GM11168 (cell line): ENCODE measurements around the gene SNRPE.

Source experiments
- in situ Hi-C: fragments of 300-500 bp; cut with MboI; formaldehyde crosslinking; loops from one replicate; pipeline ENCODE4 v1.12.0; 2022; ENCODE audit warnings: low sequenced_read_pairs; ENCODE audit not compliant: unreplicated experiment

The SNRPE gene

DNA sequence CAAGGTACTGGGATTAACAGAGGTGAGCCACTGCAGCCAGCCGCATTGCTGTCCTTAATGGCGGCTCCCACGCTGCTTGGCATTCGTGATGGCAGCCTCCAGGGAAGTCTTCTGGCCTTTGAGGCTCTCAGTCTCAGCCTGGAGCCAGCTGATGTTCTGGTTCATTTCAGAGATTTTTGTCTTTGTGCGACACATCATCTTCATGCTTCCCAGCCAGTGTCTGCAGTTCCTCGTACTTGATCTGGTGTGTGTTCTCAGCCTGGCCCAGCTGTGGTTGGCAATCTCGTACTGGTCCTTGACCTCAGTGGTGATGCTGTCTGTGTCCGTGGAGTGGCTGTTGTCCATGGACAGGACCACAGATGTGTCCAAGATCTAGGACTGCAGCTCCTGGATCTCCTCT, 11.7 kb downstream of the SNRPE start:
- in situ Hi-C loops = no loop called here

DNA sequence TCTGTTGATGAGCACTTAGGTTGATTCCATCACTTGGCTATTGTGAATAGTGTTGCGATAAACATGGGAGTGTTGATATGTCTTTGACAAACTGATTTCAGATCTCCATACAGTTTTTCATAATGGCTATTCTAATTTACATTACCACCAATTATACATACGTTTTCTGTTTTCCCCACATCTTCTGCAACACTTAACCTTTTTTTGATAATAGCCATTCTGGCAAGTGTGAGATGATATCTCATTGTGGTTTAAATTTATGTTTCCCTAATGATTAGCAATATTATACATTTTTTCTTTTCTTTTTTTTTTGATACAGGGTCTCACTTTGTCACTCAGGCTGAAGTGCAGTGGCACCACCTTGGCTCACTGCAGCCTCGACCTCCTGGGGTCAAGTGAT, 17.0 kb downstream of the SNRPE start:
- in situ Hi-C loops = no loop called here

DNA sequence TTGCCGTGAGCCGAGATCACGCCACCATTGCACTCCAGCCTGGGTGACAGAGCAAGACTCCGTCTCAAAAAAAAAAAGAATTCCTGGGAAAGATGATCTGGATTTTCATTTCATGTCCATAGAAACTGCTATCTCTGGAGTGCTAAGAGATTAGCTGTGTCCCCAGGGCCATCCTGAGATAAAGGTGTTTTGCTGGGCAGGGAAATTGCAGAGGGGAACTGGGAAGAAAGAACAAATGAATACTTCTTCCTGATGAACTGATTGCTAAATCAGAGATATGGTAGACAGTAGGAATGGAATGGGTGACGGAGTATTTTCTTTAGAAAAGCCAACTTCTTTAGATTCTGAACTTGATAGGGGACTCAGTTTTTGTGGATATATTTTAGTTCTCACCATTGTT, 19.2 kb downstream of the SNRPE start:
- in situ Hi-C loops = no loop called here

DNA sequence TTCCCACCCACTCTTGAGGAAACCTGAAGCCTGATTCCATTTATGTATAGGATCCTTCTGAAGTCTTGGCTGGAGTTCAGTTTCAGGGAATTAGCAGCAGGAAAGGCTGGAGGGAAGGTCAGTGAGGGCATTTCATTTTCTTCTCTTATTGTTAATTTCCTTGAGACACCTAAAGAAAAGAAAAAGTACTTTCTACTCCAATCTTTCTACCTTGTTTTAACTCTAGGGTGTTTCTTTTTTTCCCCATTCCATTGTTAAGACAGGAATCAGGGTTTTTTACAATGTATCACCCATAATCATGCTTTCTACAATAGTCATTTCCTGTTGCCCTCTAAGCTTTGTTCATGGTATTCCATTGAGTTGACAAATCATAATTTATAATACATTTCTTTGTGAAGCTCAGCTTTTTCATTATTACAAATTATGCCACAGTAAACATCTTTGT, 27.4 kb downstream of the SNRPE start:
- in situ Hi-C loops = no loop called here

DNA sequence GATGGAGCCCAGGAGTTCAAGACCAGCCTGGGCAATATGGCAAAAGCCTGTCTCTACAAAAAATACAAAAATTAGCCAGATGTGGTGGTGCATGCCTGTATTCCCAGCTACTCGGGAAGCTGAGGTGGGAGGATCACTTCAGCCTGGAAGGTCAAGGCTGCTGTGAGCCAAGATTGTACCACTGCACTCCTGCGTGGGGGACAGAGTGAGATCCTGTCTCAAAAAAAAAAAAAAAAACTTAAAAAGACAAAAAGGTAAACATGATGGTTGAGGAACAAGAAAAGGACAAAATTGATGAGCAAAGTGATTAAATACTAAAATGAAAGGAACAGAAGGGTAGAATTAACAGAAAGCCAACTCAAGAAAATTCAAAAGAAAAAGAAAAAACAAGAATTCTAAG, 30.6 kb downstream of the SNRPE start:
- in situ Hi-C loops = no loop called here

- in situ Hi-C loops = no loop called here
Measured at GRCh38 chr1:203898458-203899352, 37.3 kb downstream of the SNRPE start.

DNA sequence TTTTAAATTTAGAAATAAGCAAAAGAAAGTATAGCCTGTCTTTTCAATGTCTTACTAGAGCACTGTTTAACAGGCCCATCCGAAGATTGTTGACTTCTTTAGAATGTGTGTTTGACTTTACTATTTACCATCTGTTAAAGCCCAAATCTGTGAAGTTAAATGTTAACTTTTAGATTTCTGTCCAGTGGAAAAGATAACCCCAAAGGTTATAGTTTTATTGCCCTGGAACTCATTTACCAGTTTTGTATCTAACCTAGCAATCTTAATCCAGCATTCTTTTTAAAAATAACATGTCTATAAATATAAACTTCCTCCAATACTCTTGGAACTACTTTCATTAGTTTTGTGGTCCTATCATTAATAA, 37.9 kb downstream of the SNRPE start:
- in situ Hi-C loops = no loop called here

DNA sequence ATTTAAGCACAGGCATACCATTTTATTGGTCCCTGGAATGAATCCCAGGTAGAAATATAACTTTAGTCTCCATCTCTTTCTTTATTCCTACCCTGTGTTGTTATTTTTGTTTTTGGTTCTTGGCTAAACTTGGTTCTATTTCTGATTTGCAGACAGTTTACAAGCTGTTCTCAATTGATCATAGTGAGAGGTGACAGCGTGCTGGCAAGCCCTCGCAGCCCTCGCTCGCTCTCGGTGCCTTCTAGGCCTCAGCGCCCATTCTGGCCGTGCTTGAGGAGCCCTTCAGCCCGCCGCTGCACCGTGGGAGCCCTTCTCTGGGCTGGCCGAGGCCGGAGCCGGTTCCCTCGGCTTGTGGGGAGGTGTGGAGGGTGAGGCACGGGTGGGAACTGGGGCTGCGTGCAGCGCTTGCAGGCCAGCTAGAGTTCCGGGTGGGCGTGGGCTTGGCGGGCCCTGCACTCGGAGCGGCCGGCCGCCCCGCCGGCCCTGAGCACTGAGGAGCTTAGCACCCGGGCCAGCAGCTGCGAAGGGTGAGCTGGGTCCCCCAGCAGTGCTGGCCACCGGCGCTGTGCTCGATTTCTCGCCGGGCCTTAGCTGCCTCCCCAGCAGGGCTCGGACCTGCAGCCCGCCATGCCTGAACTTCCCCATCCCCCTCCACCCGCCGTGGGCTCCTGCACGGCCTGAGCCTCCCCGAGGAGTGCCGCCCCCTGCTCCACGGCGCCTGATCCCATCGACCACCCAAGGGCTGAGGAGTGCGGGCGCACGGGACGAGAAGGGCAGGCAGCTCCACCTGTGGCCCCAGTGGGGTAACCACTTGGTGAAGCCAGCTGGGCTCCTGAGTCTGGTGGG, 38.7 kb downstream of the SNRPE start:
- in situ Hi-C loops = no loop called here

DNA sequence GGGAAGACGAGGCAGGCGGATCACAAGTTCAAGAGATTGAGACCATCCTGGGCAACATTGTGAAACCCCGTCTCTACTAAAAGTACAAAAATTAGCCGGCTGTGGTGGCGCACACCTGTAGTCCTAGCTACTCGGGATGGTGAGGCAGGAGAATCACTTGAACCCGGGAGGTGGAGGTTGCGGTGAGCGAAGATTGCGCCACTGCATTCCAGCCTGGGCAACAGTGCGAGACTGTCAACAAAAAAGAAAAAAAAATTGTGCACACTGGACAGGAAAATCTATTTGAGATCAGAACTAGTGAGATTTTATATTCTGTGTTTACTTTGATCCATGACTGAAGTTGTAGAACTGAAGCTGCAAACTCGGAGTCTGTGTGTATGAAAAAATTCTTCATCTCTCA, 40.2 kb downstream of the SNRPE start:
- in situ Hi-C loops = no loop called here

- in situ Hi-C loops = no loop called here
Measured at GRCh38 chr1:203905275-203905674, 43.9 kb downstream of the SNRPE start.

DNA sequence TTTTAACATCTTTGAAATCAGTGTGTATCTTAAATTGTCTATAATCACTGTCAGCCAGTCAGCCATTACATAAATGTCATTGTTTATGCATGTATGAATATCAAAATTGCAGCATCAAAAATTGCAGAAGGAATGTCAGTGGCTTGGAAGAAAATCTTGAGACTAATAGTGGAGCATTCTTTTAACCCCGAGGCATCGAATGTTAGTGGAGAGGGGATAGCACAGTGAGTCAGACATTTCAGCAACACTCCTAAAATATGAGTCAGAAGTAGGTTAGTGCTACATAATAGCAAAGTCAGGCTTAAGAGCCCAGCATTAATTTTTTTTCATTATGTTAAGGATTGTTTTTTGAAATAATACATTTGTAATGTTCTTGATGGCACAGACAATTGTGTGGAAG, 45.5 kb downstream of the SNRPE start:
- in situ Hi-C loops = no loop called here

- in situ Hi-C loops = no loop called here
Measured at GRCh38 chr1:203907901-203908300, 46.5 kb downstream of the SNRPE start.

DNA sequence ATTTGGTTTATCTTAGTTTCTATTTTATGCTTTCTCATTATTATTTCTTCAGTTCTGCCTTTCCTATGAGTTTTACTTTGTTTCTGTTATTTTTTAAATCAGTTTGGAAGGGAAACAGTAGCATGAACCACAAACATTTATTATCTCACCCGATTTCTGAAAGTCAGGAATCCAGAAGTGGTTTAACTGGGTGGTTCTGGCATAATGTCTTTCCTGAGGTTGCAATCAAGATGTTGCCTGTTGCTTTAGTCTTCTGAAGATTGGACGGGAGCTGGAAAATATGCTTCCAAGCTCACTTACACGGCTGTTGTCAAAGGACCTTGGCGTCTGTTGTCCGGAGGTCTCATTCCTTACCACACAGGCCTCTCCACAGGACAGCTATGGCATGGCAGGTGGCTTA, 50.4 kb downstream of the SNRPE start:
- in situ Hi-C loops = no loop called here

- in situ Hi-C loops = no loop called here
Measured at GRCh38 chr1:203913073-203913521, 51.7 kb downstream of the SNRPE start.

- in situ Hi-C loops = no loop called here
Measured at GRCh38 chr1:203914292-203914691, 52.9 kb downstream of the SNRPE start.

DNA sequence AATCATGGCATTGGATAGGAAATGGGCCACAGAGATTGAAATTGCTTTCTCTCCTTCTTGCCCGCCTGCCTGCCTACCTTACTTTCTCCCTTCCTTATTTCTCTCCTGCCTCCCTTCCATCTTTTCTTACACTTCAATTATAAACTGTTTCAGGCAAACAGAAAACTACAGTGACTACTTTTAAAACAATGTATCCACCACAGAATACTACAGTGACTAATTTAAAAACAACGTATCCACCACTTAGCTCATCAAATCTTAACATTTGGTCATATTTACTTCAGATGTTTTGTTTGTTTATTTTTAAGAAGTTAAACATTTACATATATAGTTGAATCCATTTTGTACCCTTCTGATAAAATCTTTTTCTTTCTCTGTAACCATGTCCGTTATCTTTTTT, 54.4 kb downstream of the SNRPE start:
- in situ Hi-C loops = no loop called here

GRCh38 chr1:203916756-203917155, 55.4 kb downstream of the SNRPE start:
- in situ Hi-C loops = no loop called here
